ENCODE measurements around the gene ADGRV1. TPM values are rescaled to one million over a fixed set of nuclear protein-coding genes. Genes with fewer than 3 reads are reported as not detected.

The ADGRV1 gene
- total and polyA plus RNA-seq, 2 donors (not counting 3 experiments of a cell fraction or from before 2014, with no cell fraction given), result 0.11 to 0.55 TPM

- no peak for TF ChIP-seq EZH2 (IDR thresholded peaks at IDR 0.05; ENCODE audit: borderline replicate concordance, low read depth, low read length, severe bottlenecking)
- no peak for TF ChIP-seq CTCF (IDR thresholded peaks at IDR 0.05; ENCODE audit: extremely low read depth in 1 of 2, insufficient read depth in 1 of 2, low read depth in 1 of 2, low read length in 2 of 2)
- TF ChIP-seq JUN (IDR thresholded peaks at IDR 0.05; ENCODE audit: borderline replicate concordance, insufficient read depth, insufficient read length, low read depth), result no peak
- TF ChIP-seq MYC (IDR thresholded peaks at IDR 0.05; ENCODE audit: low read depth, low read length), result no peak
- TF ChIP-seq POLR2AphosphoS5 (IDR thresholded peaks at IDR 0.05; ENCODE audit: insufficient read depth, low read depth, low read length), result no peak
- TF ChIP-seq GATA2 (IDR thresholded peaks at IDR 0.05; ENCODE audit: insufficient read depth, insufficient read length, low read depth, low read length), result no peak
- TF ChIP-seq FOS (IDR thresholded peaks at IDR 0.05; ENCODE audit: borderline replicate concordance, insufficient read depth, low read length), result no peak
- TF ChIP-seq MAX (IDR thresholded peaks at IDR 0.05; ENCODE audit: insufficient read depth, insufficient read length), result no peak
- no peak for TF ChIP-seq POLR2A (IDR thresholded peaks at IDR 0.05; ENCODE audit: low read depth, low read length)
- no peak for DNase-seq (ENCODE audit: low read depth, low spot score)
- no TSS peak for BruUV-seq (replicated peaks)
- H3K79me2 ChIP-seq (ENCODE audit: control insufficient read depth, insufficient read depth, low read length), result no peaks in the 10 kb centered on the region
- no peak overlapping the region for H3K4me2 ChIP-seq (ENCODE audit: insufficient read depth, low read length)
- no peak for FAIRE-seq
- H3K27me3 ChIP-seq (ENCODE audit: control insufficient read depth in 2 of 2, insufficient read depth in 2 of 2, low read length in 2 of 2), result no peaks in the 10 kb centered on the region
- ChIA-PET CTCF (no interaction called here), POLR2A (no interaction called here)
- no peak overlapping the region for H3K27ac ChIP-seq (ENCODE audit: insufficient read depth, low read depth, low read length)
- H3K4me3 ChIP-seq (replicated peaks in 1 of 3; ENCODE audit: insufficient read depth in 1 of 3, low read depth in 1 of 3, low read length in 3 of 3), result no peak overlapping the region
- H3K9me1 ChIP-seq (replicated peaks; ENCODE audit: control insufficient read depth, extremely low read depth, insufficient read depth, low read length), result no peaks in the 10 kb centered on the region
- dilution Hi-C loops (cut with MboI; ENCODE audit: extremely low pct_ligation_motif_present, low sequenced_read_pairs), result no loop called here
- intact Hi-C loops (cut with micrococcal nuclease), result no loop called here
- no peaks in the 10 kb centered on the region for H4K20me1 ChIP-seq (replicated peaks; ENCODE audit: control insufficient read depth, extremely low read depth, insufficient read depth, low read length)
- H3K9me3 ChIP-seq (replicated peaks; ENCODE audit: control insufficient read depth, insufficient read depth, low read length), result no peaks in the 10 kb centered on the region
- H3K36me3 ChIP-seq (ENCODE audit: control insufficient read depth in 2 of 2, extremely low read depth in 1 of 2, insufficient read depth in 2 of 2, low read length in 2 of 2), result no peaks in the 10 kb centered on the region
- H2AFZ ChIP-seq (ENCODE audit: low read depth, low read length), result no peak overlapping the region
- no peak overlapping the region for H3K9ac ChIP-seq (replicated peaks; ENCODE audit: extremely low read depth, insufficient read depth, low read length)
- H3K4me1 ChIP-seq (ENCODE audit: control insufficient read depth, extremely low read depth, insufficient read depth, low read length), result peaks cover 28% of the 10 kb centered on the region
Observed at GRCh38 chr5:90959262-90959661, 400.7 kb downstream of the ADGRV1 start.
